Smooth muscle cell (in vitro differentiated cells): ENCODE data around the gene SEPTIN1. TPM values are rescaled to one million over a fixed set of nuclear protein-coding genes. Genes with fewer than 3 reads are reported as not detected.
A peak's percentile ranks its signal among the peaks of the same experiment; 100 is the strongest.

Experiments used
- DNase-seq: peaks from one replicate; lab custom pipeline; 2025; ENCODE audit not compliant: unreplicated experiment; lab: John Stamatoyannopoulos, UW
- H2AFZ ChIP-seq: fragments of 200-600 bp; sonication (generic); 2 replicates; pipeline ENCODE4 v1.6.0; 2016; ENCODE audit warnings: antibody characterized with exemption, low read depth, mild to moderate bottlenecking
- H3F3A ChIP-seq: fragments of 200-600 bp; sonication (generic); 2 replicates; pipeline ENCODE4 v1.6.0; 2017; ENCODE audit warnings: antibody characterized with exemption, low read depth
- H3K27ac ChIP-seq: fragments of 200-600 bp; sonication (generic); 2 replicates; pipeline ENCODE4 v1.5.1; 2016; ENCODE audit warnings: low read depth, mild to moderate bottlenecking
- H3K27me3 ChIP-seq: fragments of 200-600 bp; sonication (generic); 2 replicates; pipeline ENCODE4 v1.6.1; 2016; ENCODE audit warnings: low read depth, mild to moderate bottlenecking
- H3K36me3 ChIP-seq: fragments of 200-600 bp; sonication (generic); 2 replicates; pipeline ENCODE4 v1.5.1; 2016; ENCODE audit warnings: low read depth
- H3K4me1 ChIP-seq: fragments of 200-600 bp; sonication (generic); 2 replicates; pipeline ENCODE4 v1.5.1; 2016; ENCODE audit warnings: low read depth
- H3K4me2 ChIP-seq: fragments of 200-600 bp; sonication (generic); 2 replicates; pipeline ENCODE4 v1.6.0; 2016; ENCODE audit warnings: mild to moderate bottlenecking
- H3K4me3 ChIP-seq: fragments of 200-600 bp; sonication (generic); 2 replicates; pipeline ENCODE4 v1.5.1; 2016; ENCODE audit warnings: mild to moderate bottlenecking
- H3K79me2 ChIP-seq: fragments of 200-600 bp; sonication (generic); 2 replicates; pipeline ENCODE4 v1.6.0; 2016; ENCODE audit warnings: low read depth, mild to moderate bottlenecking
- H3K9ac ChIP-seq: fragments of 200-600 bp; sonication (generic); 2 replicates; pipeline ENCODE4 v1.6.0; 2016; ENCODE audit warnings: low read depth
- H3K9me3 ChIP-seq: fragments of 200-600 bp; sonication (generic); replicated peaks from 2 replicates; pipeline ENCODE4 v1.5.1; 2016; ENCODE audit warnings: low read depth
- H4K20me1 ChIP-seq: fragments of 200-600 bp; sonication (generic); 2 replicates; pipeline ENCODE4 v1.6.0; 2016; ENCODE audit warnings: low read depth
- WGBS: methylation state at CpG from one replicate; pipeline ENCODE4 v1.1.7; 2016; ENCODE audit warnings: low lambda C conversion rate; 5-methylcytosine and 5-hydroxymethylcytosine counted together
- polyA plus RNA-seq: library from polyadenylated mRNA; unstranded; fragments of >200 nt; fragmentation: Nextera tagmentation; extraction: Ambion mirVana; gene quantifications from 2 replicates; pipeline ENCODE4 v1.2.1, GENCODE V29; 2016
- total RNA-seq: library from RNA; depleted of rRNA; stranded (reverse); fragments of >200 nt; gene quantifications from 2 replicates; pipeline ENCODE4 v1.2.3, GENCODE V29; 2014
- TF ChIP-seq, protein P1 (sequence below): fragments of 200-600 bp; sonication (generic); IDR thresholded peaks from 2 replicates; pipeline ENCODE4 v1.5.1; 2017; ENCODE audit warnings: borderline replicate concordance, mild to moderate bottlenecking, antibody characterized with exemption; ENCODE audit not compliant: insufficient read depth, poor library complexity, severe bottlenecking

Gene SEPTIN1
- total and polyA plus RNA-seq, 2 experiments from 2014 or later = 0.27 to 3.7 TPM

DNA sequence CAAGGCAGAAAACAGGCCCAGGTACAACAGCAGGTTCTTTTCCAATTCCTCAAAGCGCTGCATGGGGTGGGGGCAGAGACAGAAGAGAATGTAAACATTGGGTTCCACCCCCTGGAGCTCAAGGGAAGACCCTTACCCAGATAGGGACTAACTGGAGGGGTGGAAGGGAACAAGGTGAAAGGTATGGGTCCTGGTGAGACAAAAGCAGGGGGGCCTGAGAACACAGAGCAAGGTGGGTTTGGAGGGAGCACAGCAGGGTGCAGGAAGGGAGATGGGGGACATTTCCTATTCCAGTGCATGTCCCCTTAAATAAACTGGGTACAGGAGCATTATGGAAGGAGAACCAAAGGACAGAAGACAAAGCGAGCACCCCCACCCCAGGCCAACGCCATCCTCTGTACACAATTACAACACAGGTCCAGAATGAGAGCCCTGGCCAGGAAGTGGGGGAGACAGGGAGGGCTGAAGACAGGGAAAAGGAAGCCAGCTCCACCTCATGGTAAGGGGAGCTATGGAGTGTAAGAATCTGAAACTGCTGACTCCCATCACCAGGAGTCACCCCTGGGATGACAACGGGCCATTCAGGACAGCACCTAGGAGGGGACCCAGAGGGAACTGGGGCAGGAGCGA lies 25.2 kb downstream of the SEPTIN1 start:
- Histone ChIP-seq H3K36me3 (no peaks in the 10 kb centered on the region), H3K27ac (peak overlapping the region; percentile 98), H3K9me3 (no peaks in the 10 kb centered on the region), H2AFZ (no peak overlapping the region), H3K9ac (no peak overlapping the region), H3K4me1 (peaks cover 16% of the 10 kb centered on the region), H3K4me2 (no peak overlapping the region), H3K79me2 (peaks cover 37% of the 10 kb centered on the region), H3K27me3 (no peaks in the 10 kb centered on the region), H3F3A (no peaks in the 10 kb centered on the region), H3K4me3 (no peak overlapping the region), H4K20me1 (no peaks in the 10 kb centered on the region)
- TF ChIP-seq, protein P1, sequence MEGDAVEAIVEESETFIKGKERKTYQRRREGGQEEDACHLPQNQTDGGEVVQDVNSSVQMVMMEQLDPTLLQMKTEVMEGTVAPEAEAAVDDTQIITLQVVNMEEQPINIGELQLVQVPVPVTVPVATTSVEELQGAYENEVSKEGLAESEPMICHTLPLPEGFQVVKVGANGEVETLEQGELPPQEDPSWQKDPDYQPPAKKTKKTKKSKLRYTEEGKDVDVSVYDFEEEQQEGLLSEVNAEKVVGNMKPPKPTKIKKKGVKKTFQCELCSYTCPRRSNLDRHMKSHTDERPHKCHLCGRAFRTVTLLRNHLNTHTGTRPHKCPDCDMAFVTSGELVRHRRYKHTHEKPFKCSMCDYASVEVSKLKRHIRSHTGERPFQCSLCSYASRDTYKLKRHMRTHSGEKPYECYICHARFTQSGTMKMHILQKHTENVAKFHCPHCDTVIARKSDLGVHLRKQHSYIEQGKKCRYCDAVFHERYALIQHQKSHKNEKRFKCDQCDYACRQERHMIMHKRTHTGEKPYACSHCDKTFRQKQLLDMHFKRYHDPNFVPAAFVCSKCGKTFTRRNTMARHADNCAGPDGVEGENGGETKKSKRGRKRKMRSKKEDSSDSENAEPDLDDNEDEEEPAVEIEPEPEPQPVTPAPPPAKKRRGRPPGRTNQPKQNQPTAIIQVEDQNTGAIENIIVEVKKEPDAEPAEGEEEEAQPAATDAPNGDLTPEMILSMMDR = no peak
- WGBS = 94% methylated on average over 5 of the region's 5 CpGs
- no peak for DNase-seq

- WGBS = 96% methylated on average over 12 of the region's 12 CpGs
- Histone ChIP-seq H3F3A (peaks cover 1% of the 10 kb centered on the region), H3K36me3 (no peaks in the 10 kb centered on the region), H4K20me1 (no peaks in the 10 kb centered on the region), H3K4me3 (peak overlapping the region; percentile 83), H3K9me3 (no peaks in the 10 kb centered on the region), H3K4me2 (peak overlapping the region; percentile 91), H3K27me3 (no peaks in the 10 kb centered on the region), H3K9ac (peak overlapping the region; percentile 97), H3K79me2 (peaks cover 31% of the 10 kb centered on the region), H3K27ac (peak overlapping the region; percentile 98), H2AFZ (no peak overlapping the region), H3K4me1 (peaks cover 16% of the 10 kb centered on the region)
- no peak for DNase-seq
- TF ChIP-seq, protein P1 = no peak
Measured at GRCh38 chr16:30356401-30357084, 25.8 kb downstream of the SEPTIN1 start.

DNA sequence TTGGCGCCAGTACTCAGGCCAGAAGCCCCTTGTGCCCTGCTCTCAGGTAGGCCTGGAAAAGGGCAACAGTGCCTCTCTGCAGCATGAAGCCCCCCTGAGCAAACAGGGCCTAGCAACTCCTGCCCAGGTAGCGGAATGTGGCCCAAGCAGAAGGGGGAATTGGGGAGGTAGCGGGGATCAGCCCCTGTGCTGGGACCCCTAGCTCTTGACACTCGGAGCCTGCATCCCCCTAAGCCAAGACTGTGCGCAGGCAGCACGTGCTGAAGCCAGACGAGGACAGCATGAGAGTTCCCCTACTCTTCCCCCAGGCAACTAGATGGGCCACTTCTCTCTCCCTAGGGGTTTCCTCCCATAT lies 26.4 kb downstream of the SEPTIN1 start:
- H3K9me3 ChIP-seq = no peaks in the 10 kb centered on the region
- no peak overlapping the region for H2AFZ ChIP-seq
- no peak for DNase-seq
- H3F3A ChIP-seq = peaks cover 3% of the 10 kb centered on the region
- H3K79me2 ChIP-seq = peaks cover 26% of the 10 kb centered on the region
- peak overlapping the region; percentile 91 for H3K4me2 ChIP-seq
- H3K27ac ChIP-seq = peak overlapping the region; percentile 98
- TF ChIP-seq, protein P1 = no peak
- no peaks in the 10 kb centered on the region for H3K27me3 ChIP-seq
- no peaks in the 10 kb centered on the region for H4K20me1 ChIP-seq
- H3K4me1 ChIP-seq = peaks cover 16% of the 10 kb centered on the region
- peak overlapping the region; percentile 83 for H3K4me3 ChIP-seq
- WGBS = 61% methylated on average over 7 of the region's 7 CpGs
- peak overlapping the region; percentile 97 for H3K9ac ChIP-seq
- no peaks in the 10 kb centered on the region for H3K36me3 ChIP-seq
